Fibroblast of lung (primary cell): Measurements from ENCODE around the gene ECEL1.

ENCODE experiments used
- EZH2 ChIP-seq: IDR thresholded peaks from 2 replicates; pipeline ENCODE4 v1.5.1; 2012; ENCODE audit warnings: low read length, control low read depth, mild to moderate bottlenecking; ENCODE audit errors: missing control alignments
- TF ChIP-seq, protein P1 (sequence below), 2 donors: IDR thresholded peaks in 1 of 2; conservative IDR thresholded peaks in 1 of 2; 1 replicate in 1 of 2; 2 replicates in 1 of 2; pipeline ENCODE4 v1.5.1; 2011 to 2012; ENCODE audit warnings: low read length in 2 of 2, control low read depth in 1 of 2, inconsistent platforms in 1 of 2, low read depth in 1 of 2, mild to moderate bottlenecking in 1 of 2

DNA sequence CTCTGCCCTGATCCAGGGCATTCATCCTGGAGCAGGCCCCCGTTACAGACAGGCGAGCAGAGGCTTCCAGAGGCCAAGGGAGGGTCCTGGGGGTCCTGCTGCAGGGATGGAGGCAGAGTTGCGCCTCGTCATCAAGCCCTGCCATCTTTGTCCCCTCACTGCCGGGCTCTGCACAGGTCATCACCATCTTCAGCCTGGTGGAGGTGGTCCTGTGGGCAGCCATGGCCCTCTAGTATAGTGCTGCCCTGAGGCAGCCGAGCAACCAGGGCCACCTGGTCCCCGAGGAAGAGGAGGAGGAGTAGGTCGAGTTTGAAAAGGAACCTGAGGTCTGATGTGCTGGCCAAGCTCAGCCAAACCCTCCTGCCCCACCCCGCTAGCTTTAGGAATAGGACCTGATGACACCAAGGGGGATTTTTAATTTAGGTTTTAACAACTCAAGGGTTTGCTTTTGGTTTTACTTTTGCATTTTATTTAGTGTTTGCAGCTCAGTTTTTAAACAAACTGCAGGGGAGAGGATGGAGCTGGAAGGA lies 40.5 kb downstream of the ECEL1 start:
- TF ChIP-seq, protein P1, sequence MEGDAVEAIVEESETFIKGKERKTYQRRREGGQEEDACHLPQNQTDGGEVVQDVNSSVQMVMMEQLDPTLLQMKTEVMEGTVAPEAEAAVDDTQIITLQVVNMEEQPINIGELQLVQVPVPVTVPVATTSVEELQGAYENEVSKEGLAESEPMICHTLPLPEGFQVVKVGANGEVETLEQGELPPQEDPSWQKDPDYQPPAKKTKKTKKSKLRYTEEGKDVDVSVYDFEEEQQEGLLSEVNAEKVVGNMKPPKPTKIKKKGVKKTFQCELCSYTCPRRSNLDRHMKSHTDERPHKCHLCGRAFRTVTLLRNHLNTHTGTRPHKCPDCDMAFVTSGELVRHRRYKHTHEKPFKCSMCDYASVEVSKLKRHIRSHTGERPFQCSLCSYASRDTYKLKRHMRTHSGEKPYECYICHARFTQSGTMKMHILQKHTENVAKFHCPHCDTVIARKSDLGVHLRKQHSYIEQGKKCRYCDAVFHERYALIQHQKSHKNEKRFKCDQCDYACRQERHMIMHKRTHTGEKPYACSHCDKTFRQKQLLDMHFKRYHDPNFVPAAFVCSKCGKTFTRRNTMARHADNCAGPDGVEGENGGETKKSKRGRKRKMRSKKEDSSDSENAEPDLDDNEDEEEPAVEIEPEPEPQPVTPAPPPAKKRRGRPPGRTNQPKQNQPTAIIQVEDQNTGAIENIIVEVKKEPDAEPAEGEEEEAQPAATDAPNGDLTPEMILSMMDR (conservative IDR thresholded peaks at IDR 0.05 in 1 of 2, IDR thresholded peaks at IDR 0.05 in 1 of 2; ENCODE audit: low read depth in 1 of 2, low read length in 2 of 2): no peak
- no peak for TF ChIP-seq EZH2
